ENCODE measurements around the gene TACR1. TPM values are rescaled to one million over a fixed set of nuclear protein-coding genes. Genes with fewer than 3 reads are reported as not detected.
"Not testable (repeated sequence)": the region's sequence is repeated elsewhere in the genome, so short reads cannot be mapped to it uniquely, and the experiment has no call there.

TACR1 gene
- total RNA-seq, 2 experiments from 2014 or later = not detected

- H3K27me3 Mint-ChIP-seq; H3K4me1 Mint-ChIP-seq; H3K4me3 Mint-ChIP-seq; DNase-seq; CTCF ChIA-PET; H3K9me3 Mint-ChIP-seq; H3K36me3 Mint-ChIP-seq (ENCODE audit: low read depth); POLR2A ChIA-PET; H3K27ac Mint-ChIP-seq: not testable (repeated sequence)
These were observed 19.9 kb upstream of the TACR1 start for GRCh38 chr2:75219213-75219612.

GRCh38 chr2:75211266-75211770 lies 12.0 kb upstream of the TACR1 start:
- DNase-seq = no peak
- H3K4me1 Mint-ChIP-seq = peaks cover 6% of the 10 kb centered on the region

GRCh38 chr2:75210409-75210808 lies 11.1 kb upstream of the TACR1 start:
- no peak overlapping the region for H3K27ac Mint-ChIP-seq
- peaks cover 6% of the 10 kb centered on the region for H3K4me1 Mint-ChIP-seq
- no peaks in the 10 kb centered on the region for H3K36me3 Mint-ChIP-seq (ENCODE audit: low read depth)
- ChIA-PET CTCF (no interaction called here), POLR2A (no interaction called here)
- peaks cover 12% of the 10 kb centered on the region for H3K27me3 Mint-ChIP-seq
- peaks cover 3% of the 10 kb centered on the region for H3K9me3 Mint-ChIP-seq
- no peak overlapping the region for H3K4me3 Mint-ChIP-seq
- DNase-seq = no peak

More at GRCh38 chr2:75211266-75211770, 12.0 kb upstream of the TACR1 start:
- Mint-ChIP-seq H3K9me3 (peaks cover 3% of the 10 kb centered on the region), H3K27ac (peak overlapping the region; percentile 0), H3K36me3 (ENCODE audit: low read depth) (no peaks in the 10 kb centered on the region), H3K4me3 (no peak overlapping the region), H3K27me3 (peaks cover 7% of the 10 kb centered on the region)
- CTCF ChIA-PET = no interaction called here
- POLR2A ChIA-PET = interaction anchor here (0.5 kb wide), 1 partner anchor 902 kb away, joined by 4 read pairs; no protein-coding TSS in a partner anchor

- peaks cover 3% of the 10 kb centered on the region for H3K9me3 Mint-ChIP-seq
- no peak overlapping the region for H3K27ac Mint-ChIP-seq
- ChIA-PET CTCF (no interaction called here), POLR2A (no interaction called here)
- H3K36me3 Mint-ChIP-seq (ENCODE audit: low read depth) = no peaks in the 10 kb centered on the region
- no peak overlapping the region for H3K4me3 Mint-ChIP-seq
- no peak for DNase-seq
- H3K27me3 Mint-ChIP-seq = peaks cover 25% of the 10 kb centered on the region
- peaks cover 6% of the 10 kb centered on the region for H3K4me1 Mint-ChIP-seq
These were observed 9.4 kb upstream of the TACR1 start for GRCh38 chr2:75208738-75209137.

- Mint-ChIP-seq H3K4me1 (no peaks in the 10 kb centered on the region), H3K27ac (no peak overlapping the region), H3K36me3 (ENCODE audit: low read depth) (no peaks in the 10 kb centered on the region), H3K27me3 (peaks cover 45% of the 10 kb centered on the region), H3K9me3 (no peaks in the 10 kb centered on the region), H3K4me3 (no peak overlapping the region)
- no peak for DNase-seq
- POLR2A ChIA-PET = no interaction called here
- CTCF ChIA-PET = no interaction called here
These were observed 5.5 kb upstream of the TACR1 start for GRCh38 chr2:75204833-75205232.

- no peak overlapping the region for H3K4me3 Mint-ChIP-seq
- no peak overlapping the region for H3K27ac Mint-ChIP-seq
- H3K36me3 Mint-ChIP-seq (ENCODE audit: low read depth) = no peaks in the 10 kb centered on the region
- ChIA-PET CTCF (interaction anchor here (1.0 kb wide), 1 partner anchor 35 kb away, joined by 3 read pairs; no protein-coding TSS in a partner anchor), POLR2A (no interaction called here)
- no peak for DNase-seq
- peaks cover 4% of the 10 kb centered on the region for H3K4me1 Mint-ChIP-seq
- peaks cover 70% of the 10 kb centered on the region for H3K27me3 Mint-ChIP-seq
- no peaks in the 10 kb centered on the region for H3K9me3 Mint-ChIP-seq
These were observed 3.0 kb upstream of the TACR1 start for GRCh38 chr2:75202359-75202758.

GRCh38 chr2:75200140-75201096 lies 1.1 kb upstream of the TACR1 start:
- Mint-ChIP-seq H3K36me3 (ENCODE audit: low read depth) (no peaks in the 10 kb centered on the region), H3K9me3 (no peaks in the 10 kb centered on the region), H3K4me1 (peaks cover 4% of the 10 kb centered on the region), H3K27ac (no peak overlapping the region), H3K27me3 (peaks cover 74% of the 10 kb centered on the region), H3K4me3 (no peak overlapping the region)
- DNase-seq = no peak
- ChIA-PET POLR2A (no interaction called here), CTCF (interaction anchor here (1.1 to 1.3 kb wide), 3 partner anchors 11 to 281 kb away, joined by 3 read pairs; no protein-coding TSS in a partner anchor)

- H3K4me1 Mint-ChIP-seq = peaks cover 4% of the 10 kb centered on the region
- ChIA-PET CTCF (no interaction called here), POLR2A (no interaction called here)
- no peaks in the 10 kb centered on the region for H3K36me3 Mint-ChIP-seq (ENCODE audit: low read depth)
- no peaks in the 10 kb centered on the region for H3K9me3 Mint-ChIP-seq
- H3K27ac Mint-ChIP-seq = no peak overlapping the region
- no peak overlapping the region for H3K4me3 Mint-ChIP-seq
- peaks cover 53% of the 10 kb centered on the region for H3K27me3 Mint-ChIP-seq
- DNase-seq = no peak
These were observed 4.1 kb downstream of the TACR1 start for GRCh38 chr2:75195076-75195691.

- ChIA-PET CTCF (interaction anchor here (0.6 kb wide), 1 partner anchor 563 kb away, joined by 3 read pairs; no protein-coding TSS in a partner anchor), POLR2A (no interaction called here)
- H3K4me3 Mint-ChIP-seq = no peak overlapping the region
- no peak overlapping the region for H3K27ac Mint-ChIP-seq
- no peaks in the 10 kb centered on the region for H3K4me1 Mint-ChIP-seq
- peaks cover 48% of the 10 kb centered on the region for H3K27me3 Mint-ChIP-seq
- no peaks in the 10 kb centered on the region for H3K9me3 Mint-ChIP-seq
- no peaks in the 10 kb centered on the region for H3K36me3 Mint-ChIP-seq (ENCODE audit: low read depth)
- DNase-seq = no peak
These were observed 5.0 kb downstream of the TACR1 start for GRCh38 chr2:75194184-75194868.

GRCh38 chr2:75192496-75192895 lies 6.8 kb downstream of the TACR1 start:
- Mint-ChIP-seq H3K4me1 (no peaks in the 10 kb centered on the region), H3K9me3 (no peaks in the 10 kb centered on the region), H3K27me3 (peaks cover 30% of the 10 kb centered on the region), H3K36me3 (ENCODE audit: low read depth) (no peaks in the 10 kb centered on the region), H3K27ac (no peak overlapping the region), H3K4me3 (no peak overlapping the region)
- no peak for DNase-seq
- ChIA-PET CTCF (no interaction called here), POLR2A (no interaction called here)

GRCh38 chr2:75190271-75190990 lies 8.9 kb downstream of the TACR1 start:
- CTCF ChIA-PET = interaction anchor here (1.1 kb wide), 1 partner anchor 10 kb away, joined by 3 read pairs; no protein-coding TSS in a partner anchor
- no peaks in the 10 kb centered on the region for H3K4me1 Mint-ChIP-seq

GRCh38 chr2:75186821-75187220 lies 12.5 kb downstream of the TACR1 start:
- no peak overlapping the region for H3K4me3 Mint-ChIP-seq
- no peaks in the 10 kb centered on the region for H3K4me1 Mint-ChIP-seq
- DNase-seq = no peak
- no peaks in the 10 kb centered on the region for H3K9me3 Mint-ChIP-seq
- H3K36me3 Mint-ChIP-seq (ENCODE audit: low read depth) = no peaks in the 10 kb centered on the region
- H3K27ac Mint-ChIP-seq = no peak overlapping the region
- H3K27me3 Mint-ChIP-seq = peaks cover 3% of the 10 kb centered on the region
- ChIA-PET POLR2A (no interaction called here), CTCF (no interaction called here)

More at GRCh38 chr2:75190271-75190990, 8.9 kb downstream of the TACR1 start:
- POLR2A ChIA-PET = no interaction called here
- Mint-ChIP-seq H3K27ac (no peak overlapping the region), H3K27me3 (peaks cover 15% of the 10 kb centered on the region), H3K4me3 (no peak overlapping the region), H3K9me3 (no peaks in the 10 kb centered on the region), H3K36me3 (ENCODE audit: low read depth) (no peaks in the 10 kb centered on the region)
- DNase-seq = no peak
